ENCODE data around the gene MYL10. TPM values are rescaled to one million over a fixed set of nuclear protein-coding genes. Genes with fewer than 3 reads are reported as not detected.

The MYL10 gene
- total and polyA plus RNA-seq, 2 of the 8 experiments (the other 6 are each of a cell fraction or from before 2014, with no cell fraction given): 0.18 TPM; not detected in 1

GRCh38 chr7:101622609-101623173, 6.4 kb downstream of the MYL10 start:
- WGBS, 2 experiments (ENCODE audit: extremely low coverage in 1 of 2, insufficient coverage in 1 of 2, insufficient read length in 1 of 2, insufficient replicate concordance in 2 of 2, low coverage in 1 of 2, low lambda C conversion rate in 2 of 2, missing lambda C conversion rate in 1 of 2): 85% methylated on average over 14 of the region's 15 CpGs; no CpG with 5 or more reads in 1 of the 2 experiments
- Histone ChIP-seq H3K4me1 (replicated peaks in 1 of 4; ENCODE audit: control insufficient read depth in 3 of 4, insufficient read depth in 4 of 4, low read length in 3 of 4) (peaks cover 0 to 26% (median 17%) of the 10 kb centered on the region in 4 experiments; a peak in 6 of 7 replicates), H2BK15ac (ENCODE audit: low read length) (no peak overlapping the region), H4K91ac (replicated peaks; ENCODE audit: insufficient read length, low read length) (no peak overlapping the region), H2AFZ (ENCODE audit: low read length) (no peak overlapping the region), H2BK12ac (ENCODE audit: low read depth, low read length) (no peak overlapping the region), H4K5ac (ENCODE audit: insufficient read length, low read depth, low read length) (no peak overlapping the region), H4K8ac (ENCODE audit: extremely low read depth, insufficient read depth, low read length) (peak overlapping the region; percentile 45; the same call in 1 of the 2 replicates), H2BK5ac (ENCODE audit: low read depth, low read length) (no peak overlapping the region; the same call in 1 of the 2 replicates), H3K9ac (replicated peaks in 1 of 4; ENCODE audit: extremely low read depth in 1 of 4, low read depth in 3 of 4, low read length in 3 of 4) (no peak overlapping the region), H3K14ac (ENCODE audit: insufficient read length) (no peak overlapping the region), H3K4me3 (ENCODE audit: extremely low read depth in 1 of 4, insufficient read depth in 2 of 4, low read depth in 3 of 4, low read length in 4 of 4) (no peak overlapping the region), H2BK20ac (ENCODE audit: low read length) (no peak overlapping the region), H3K9me3 (ENCODE audit: insufficient read depth in 2 of 2, low read depth in 1 of 2, low read length in 1 of 2) (no peaks in the 10 kb centered on the region), H2BK120ac (replicated peaks; ENCODE audit: low read depth, low read length) (no peak overlapping the region), H3K18ac (ENCODE audit: extremely low read depth, low read length) (no peak overlapping the region; the same call in 1 of the 2 replicates), H3K36me3 (ENCODE audit: control insufficient read depth in 2 of 4, insufficient read depth in 4 of 4, low read length in 3 of 4) (no peaks in the 10 kb centered on the region), H3K27me3 (replicated peaks in 1 of 4; ENCODE audit: control insufficient read depth in 3 of 4, extremely low read depth in 1 of 4, insufficient read depth in 3 of 4, low read length in 3 of 4) (no peaks in the 10 kb centered on the region), H3K4me2 (ENCODE audit: insufficient read depth in 1 of 2, low read depth in 2 of 2, low read length in 2 of 2) (no peak overlapping the region), H3K4ac (replicated peaks; ENCODE audit: insufficient read length, low read depth, low read length) (no peak overlapping the region), H3K56ac (replicated peaks; ENCODE audit: insufficient read length, low read depth, low read length) (no peak overlapping the region), H4K20me1 (replicated peaks in 1 of 2; ENCODE audit: control insufficient read depth in 1 of 2, insufficient read depth in 2 of 2, low read length in 2 of 2) (no peaks in the 10 kb centered on the region), H3K27ac (ENCODE audit: low read depth, low read length) (no peak overlapping the region), H3K79me1 (ENCODE audit: low read depth, low read length) (no peaks in the 10 kb centered on the region), H2AK5ac (ENCODE audit: low read depth, low read length) (no peak overlapping the region; the same call in 1 of the 2 replicates), H3K79me2 (ENCODE audit: control insufficient read depth in 1 of 2, insufficient read depth in 2 of 2, low read length in 2 of 2) (no peaks in the 10 kb centered on the region), H3K23me2 (ENCODE audit: low read depth, low read length) (no peaks in the 10 kb centered on the region), H3K23ac (ENCODE audit: insufficient read length) (no peak overlapping the region)
- FAIRE-seq (no peak), DNase-seq (ENCODE audit: low read depth in 1 of 2, low spot score in 2 of 2) (no peak)
- CTCF ChIA-PET (ENCODE audit: partially characterized antibody): interaction anchor here (1.9 to 3.3 kb wide), 3 partner anchors 9 to 46 kb away, joined by 7 to 15 read pairs (median 10); no protein-coding TSS in a partner anchor
- POLR2A ChIA-PET (ENCODE audit: partially characterized antibody): no interaction called here
- TF ChIP-seq SAP30 (IDR thresholded peaks at IDR 0.05; ENCODE audit: insufficient read depth, insufficient replicate concordance, low read length) (no peak), HDAC2 (IDR thresholded peaks at IDR 0.05; ENCODE audit: borderline replicate concordance in 1 of 2, low read depth in 2 of 2, low read length in 2 of 2) (no peak), JUN (IDR thresholded peaks at IDR 0.05; ENCODE audit: low read depth, low read length) (no peak), BACH1 (IDR thresholded peaks at IDR 0.05; ENCODE audit: low read length) (no peak), USF2 (IDR thresholded peaks at IDR 0.05; ENCODE audit: low read length) (no peak), JUND (IDR thresholded peaks at IDR 0.05; ENCODE audit: low read length) (no peak), CHD2 (IDR thresholded peaks at IDR 0.05; ENCODE audit: low read length) (no peak), RAD21 (IDR thresholded peaks at IDR 0.05 in 1 of 2, conservative IDR thresholded peaks at IDR 0.05 in 1 of 2; ENCODE audit: low read depth in 2 of 2, low read length in 2 of 2) (no peak), MAX (IDR thresholded peaks at IDR 0.05) (no peak), POLR2A (IDR thresholded peaks at IDR 0.05; ENCODE audit: control extremely low read depth in 1 of 2, low read depth in 2 of 2, low read length in 2 of 2) (no peak), CBX5 (IDR thresholded peaks at IDR 0.05; ENCODE audit: low read depth, low read length) (no peak), BCL11A (IDR thresholded peaks at IDR 0.05; ENCODE audit: low read depth in 2 of 2, low read length in 2 of 2) (no peak)
